Mammary epithelial cell (primary cell): ENCODE data around the gene SLC22A16.

ENCODE experiments used
- EZH2 ChIP-seq: IDR thresholded peaks from 2 replicates; pipeline ENCODE4 v1.6.1; 2012; ENCODE audit warnings: low read length, inconsistent platforms, borderline replicate concordance
- TF ChIP-seq, protein P1 (sequence below), 2 donors: IDR thresholded peaks in 1 of 2; conservative IDR thresholded peaks in 1 of 2; 2 replicates each; pipeline ENCODE4 v1.5.1; 2011 to 2012; ENCODE audit warnings: inconsistent platforms in 2 of 2, low read length in 2 of 2, mild to moderate bottlenecking in 2 of 2, control low read depth in 1 of 2, low read depth in 1 of 2; ENCODE audit not compliant: insufficient read depth in 1 of 2; ENCODE audit errors: extremely low read depth in 1 of 2

GRCh38 chr6:110522427-110522826 is 46.0 kb upstream of the SLC22A16 start:
- TF ChIP-seq, protein P1, sequence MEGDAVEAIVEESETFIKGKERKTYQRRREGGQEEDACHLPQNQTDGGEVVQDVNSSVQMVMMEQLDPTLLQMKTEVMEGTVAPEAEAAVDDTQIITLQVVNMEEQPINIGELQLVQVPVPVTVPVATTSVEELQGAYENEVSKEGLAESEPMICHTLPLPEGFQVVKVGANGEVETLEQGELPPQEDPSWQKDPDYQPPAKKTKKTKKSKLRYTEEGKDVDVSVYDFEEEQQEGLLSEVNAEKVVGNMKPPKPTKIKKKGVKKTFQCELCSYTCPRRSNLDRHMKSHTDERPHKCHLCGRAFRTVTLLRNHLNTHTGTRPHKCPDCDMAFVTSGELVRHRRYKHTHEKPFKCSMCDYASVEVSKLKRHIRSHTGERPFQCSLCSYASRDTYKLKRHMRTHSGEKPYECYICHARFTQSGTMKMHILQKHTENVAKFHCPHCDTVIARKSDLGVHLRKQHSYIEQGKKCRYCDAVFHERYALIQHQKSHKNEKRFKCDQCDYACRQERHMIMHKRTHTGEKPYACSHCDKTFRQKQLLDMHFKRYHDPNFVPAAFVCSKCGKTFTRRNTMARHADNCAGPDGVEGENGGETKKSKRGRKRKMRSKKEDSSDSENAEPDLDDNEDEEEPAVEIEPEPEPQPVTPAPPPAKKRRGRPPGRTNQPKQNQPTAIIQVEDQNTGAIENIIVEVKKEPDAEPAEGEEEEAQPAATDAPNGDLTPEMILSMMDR (conservative IDR thresholded peaks at IDR 0.05 in 1 of 2, IDR thresholded peaks at IDR 0.05 in 1 of 2; ENCODE audit: extremely low read depth in 1 of 2, insufficient read depth in 1 of 2, low read depth in 1 of 2, low read length in 2 of 2), result no peak
- no peak for TF ChIP-seq EZH2
